ENCODE measurements around the gene PHOX2B. TPM values are rescaled to one million over a fixed set of nuclear protein-coding genes. Genes with fewer than 3 reads are reported as not detected.

The PHOX2B gene
- total RNA-seq, 1 experiment from 2014 or later = not detected

DNA sequence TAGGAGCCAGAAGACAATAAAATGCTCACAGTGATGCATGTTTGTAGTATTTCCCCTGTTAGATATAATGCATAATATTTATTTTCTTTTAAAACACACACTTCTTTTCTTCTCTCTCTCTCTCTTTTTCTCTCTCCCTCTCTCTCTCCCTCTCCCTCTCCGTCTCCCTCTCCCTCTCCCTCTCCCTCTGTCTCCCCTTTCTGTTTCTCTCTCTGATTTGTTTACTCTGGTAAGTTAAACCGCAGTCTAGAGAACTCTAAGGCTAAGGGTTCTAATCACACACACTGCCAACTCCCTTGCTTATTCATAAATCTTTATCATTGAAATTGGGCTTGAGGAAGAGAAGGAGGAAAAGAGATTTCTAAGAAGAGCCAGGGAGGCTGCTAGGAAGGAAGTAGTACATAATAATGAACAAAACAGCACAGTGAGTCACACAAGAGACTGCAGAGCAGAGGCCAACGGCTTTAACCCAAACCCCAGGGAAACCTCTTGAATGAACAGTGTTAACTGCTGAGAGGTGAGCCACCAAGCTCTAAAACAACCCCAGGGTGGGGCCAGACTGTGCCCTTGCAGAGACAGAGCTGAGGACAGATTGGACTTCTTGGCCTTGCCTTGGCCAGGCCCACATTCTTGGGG is 9.1 kb upstream of the PHOX2B start (continued):
- TF ChIP-seq, protein P1, sequence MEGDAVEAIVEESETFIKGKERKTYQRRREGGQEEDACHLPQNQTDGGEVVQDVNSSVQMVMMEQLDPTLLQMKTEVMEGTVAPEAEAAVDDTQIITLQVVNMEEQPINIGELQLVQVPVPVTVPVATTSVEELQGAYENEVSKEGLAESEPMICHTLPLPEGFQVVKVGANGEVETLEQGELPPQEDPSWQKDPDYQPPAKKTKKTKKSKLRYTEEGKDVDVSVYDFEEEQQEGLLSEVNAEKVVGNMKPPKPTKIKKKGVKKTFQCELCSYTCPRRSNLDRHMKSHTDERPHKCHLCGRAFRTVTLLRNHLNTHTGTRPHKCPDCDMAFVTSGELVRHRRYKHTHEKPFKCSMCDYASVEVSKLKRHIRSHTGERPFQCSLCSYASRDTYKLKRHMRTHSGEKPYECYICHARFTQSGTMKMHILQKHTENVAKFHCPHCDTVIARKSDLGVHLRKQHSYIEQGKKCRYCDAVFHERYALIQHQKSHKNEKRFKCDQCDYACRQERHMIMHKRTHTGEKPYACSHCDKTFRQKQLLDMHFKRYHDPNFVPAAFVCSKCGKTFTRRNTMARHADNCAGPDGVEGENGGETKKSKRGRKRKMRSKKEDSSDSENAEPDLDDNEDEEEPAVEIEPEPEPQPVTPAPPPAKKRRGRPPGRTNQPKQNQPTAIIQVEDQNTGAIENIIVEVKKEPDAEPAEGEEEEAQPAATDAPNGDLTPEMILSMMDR (IDR thresholded peaks at IDR 0.05 in 2 of 3, conservative IDR thresholded peaks at IDR 0.05 in 1 of 3; ENCODE audit: borderline replicate concordance in 1 of 3, insufficient read depth in 1 of 3, low read depth in 2 of 3, low read length in 2 of 3) = no peak
- TF ChIP-seq FOSL1 (IDR thresholded peaks at IDR 0.05; ENCODE audit: low read depth) (no peak), ZFX (IDR thresholded peaks at IDR 0.05) (no peak), ZNF274 (IDR thresholded peaks at IDR 0.05; ENCODE audit: low read depth, low read length) (no peak), SP1 (IDR thresholded peaks at IDR 0.05; ENCODE audit: low read depth) (no peak), EGR1 (IDR thresholded peaks at IDR 0.05; ENCODE audit: low read depth) (no peak)
- TF ChIP-seq, protein P2, sequence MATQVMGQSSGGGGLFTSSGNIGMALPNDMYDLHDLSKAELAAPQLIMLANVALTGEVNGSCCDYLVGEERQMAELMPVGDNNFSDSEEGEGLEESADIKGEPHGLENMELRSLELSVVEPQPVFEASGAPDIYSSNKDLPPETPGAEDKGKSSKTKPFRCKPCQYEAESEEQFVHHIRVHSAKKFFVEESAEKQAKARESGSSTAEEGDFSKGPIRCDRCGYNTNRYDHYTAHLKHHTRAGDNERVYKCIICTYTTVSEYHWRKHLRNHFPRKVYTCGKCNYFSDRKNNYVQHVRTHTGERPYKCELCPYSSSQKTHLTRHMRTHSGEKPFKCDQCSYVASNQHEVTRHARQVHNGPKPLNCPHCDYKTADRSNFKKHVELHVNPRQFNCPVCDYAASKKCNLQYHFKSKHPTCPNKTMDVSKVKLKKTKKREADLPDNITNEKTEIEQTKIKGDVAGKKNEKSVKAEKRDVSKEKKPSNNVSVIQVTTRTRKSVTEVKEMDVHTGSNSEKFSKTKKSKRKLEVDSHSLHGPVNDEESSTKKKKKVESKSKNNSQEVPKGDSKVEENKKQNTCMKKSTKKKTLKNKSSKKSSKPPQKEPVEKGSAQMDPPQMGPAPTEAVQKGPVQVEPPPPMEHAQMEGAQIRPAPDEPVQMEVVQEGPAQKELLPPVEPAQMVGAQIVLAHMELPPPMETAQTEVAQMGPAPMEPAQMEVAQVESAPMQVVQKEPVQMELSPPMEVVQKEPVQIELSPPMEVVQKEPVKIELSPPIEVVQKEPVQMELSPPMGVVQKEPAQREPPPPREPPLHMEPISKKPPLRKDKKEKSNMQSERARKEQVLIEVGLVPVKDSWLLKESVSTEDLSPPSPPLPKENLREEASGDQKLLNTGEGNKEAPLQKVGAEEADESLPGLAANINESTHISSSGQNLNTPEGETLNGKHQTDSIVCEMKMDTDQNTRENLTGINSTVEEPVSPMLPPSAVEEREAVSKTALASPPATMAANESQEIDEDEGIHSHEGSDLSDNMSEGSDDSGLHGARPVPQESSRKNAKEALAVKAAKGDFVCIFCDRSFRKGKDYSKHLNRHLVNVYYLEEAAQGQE (IDR thresholded peaks at IDR 0.05; ENCODE audit: low read depth) = no peak
- TF ChIP-seq, protein P3, sequence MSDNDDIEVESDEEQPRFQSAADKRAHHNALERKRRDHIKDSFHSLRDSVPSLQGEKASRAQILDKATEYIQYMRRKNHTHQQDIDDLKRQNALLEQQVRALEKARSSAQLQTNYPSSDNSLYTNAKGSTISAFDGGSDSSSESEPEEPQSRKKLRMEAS (IDR thresholded peaks at IDR 0.05) = no peak
- TF ChIP-seq, protein P4, sequence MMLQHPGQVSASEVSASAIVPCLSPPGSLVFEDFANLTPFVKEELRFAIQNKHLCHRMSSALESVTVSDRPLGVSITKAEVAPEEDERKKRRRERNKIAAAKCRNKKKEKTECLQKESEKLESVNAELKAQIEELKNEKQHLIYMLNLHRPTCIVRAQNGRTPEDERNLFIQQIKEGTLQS (IDR thresholded peaks at IDR 0.05) = no peak

Data from HCT116 (cell line).